HG03103 (cell line): ENCODE data around the gene PDE1C.
"Not testable (repeated sequence)": the region's sequence is repeated elsewhere in the genome, so short reads cannot be mapped to it uniquely, and the experiment has no call there.

ENCODE experiments used
- ATAC-seq: cut with Tn5 transposase; IDR thresholded peaks from one replicate; pipeline ENCODE4 v1.9.1; 2021; ENCODE audit warnings: low read depth; ENCODE audit not compliant: unreplicated experiment

The PDE1C gene

GRCh38 chr7:32070406-32071360, at the start of gene PDE1C:
Gene PDE1C, minus strand, starts transcription at chr7:32070407.
- no peak for ATAC-seq

DNA sequence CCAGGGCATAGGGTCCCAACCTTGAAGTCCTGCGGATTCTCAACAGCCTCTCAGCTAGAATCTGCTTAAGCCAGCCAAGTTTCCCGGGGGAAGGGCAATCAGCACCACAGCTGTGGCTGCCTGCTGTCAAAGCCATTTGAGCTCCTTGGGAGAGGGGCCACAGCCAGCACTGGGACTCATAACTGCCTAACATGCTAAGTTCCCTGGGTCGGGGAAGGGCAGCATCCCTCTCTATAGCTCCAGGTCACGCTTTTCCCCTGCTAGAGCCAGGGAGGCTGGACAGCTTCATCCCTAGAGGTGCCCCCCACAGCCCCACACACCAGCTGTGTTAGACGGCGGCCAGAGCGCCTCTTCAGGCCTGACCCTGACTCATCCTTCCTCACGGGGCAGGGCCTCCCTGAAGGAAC, 49.6 kb upstream of the PDE1C start:
- ATAC-seq, result no peak

GRCh38 chr7:32117837-32118236, 47.6 kb upstream of the PDE1C start:
- ATAC-seq, result no peak

DNA sequence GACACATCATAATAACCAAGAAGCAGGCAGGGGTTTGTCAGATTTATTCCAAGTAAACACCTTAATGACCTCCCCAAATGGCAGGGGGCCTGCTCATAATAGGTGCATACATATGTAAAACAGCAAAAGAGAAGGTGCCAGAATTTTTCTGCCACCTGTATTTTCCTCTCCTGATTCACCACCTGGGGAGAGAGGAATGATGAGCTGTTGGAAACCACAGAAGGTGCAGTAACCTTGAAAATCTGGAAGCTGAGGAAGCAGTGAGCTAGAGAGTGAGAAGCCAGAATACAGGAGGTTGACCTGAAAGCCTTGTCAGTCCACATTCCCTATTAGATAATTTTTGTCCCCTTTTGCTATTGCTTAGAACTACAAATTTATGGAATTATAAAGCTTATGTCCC, 46.2 kb upstream of the PDE1C start:
- no peak for ATAC-seq

- ATAC-seq, result no peak
Observed at GRCh38 chr7:32115831-32116230, 45.6 kb upstream of the PDE1C start.

DNA sequence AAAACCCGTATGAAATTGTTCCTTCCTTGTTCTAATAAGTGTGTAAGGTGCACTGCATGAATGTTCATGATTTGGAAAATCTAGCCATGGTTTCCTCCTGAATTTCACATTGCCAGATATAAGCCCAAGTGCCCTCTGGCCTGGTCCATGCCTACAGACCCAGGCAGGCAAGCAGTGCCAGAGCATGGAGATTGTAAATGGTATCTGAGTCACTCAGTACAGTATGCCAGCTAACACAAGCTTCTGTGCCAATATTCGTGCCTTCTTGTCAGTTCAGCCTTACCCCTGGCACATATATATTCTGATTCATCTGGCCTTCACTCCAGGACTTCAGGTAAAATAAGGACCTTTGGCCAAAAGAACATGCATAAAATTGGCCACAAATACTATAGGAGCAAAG, 38.4 kb upstream of the PDE1C start:
- ATAC-seq, result no peak

GRCh38 chr7:32104766-32105165, 34.6 kb upstream of the PDE1C start:
- no peak for ATAC-seq

DNA sequence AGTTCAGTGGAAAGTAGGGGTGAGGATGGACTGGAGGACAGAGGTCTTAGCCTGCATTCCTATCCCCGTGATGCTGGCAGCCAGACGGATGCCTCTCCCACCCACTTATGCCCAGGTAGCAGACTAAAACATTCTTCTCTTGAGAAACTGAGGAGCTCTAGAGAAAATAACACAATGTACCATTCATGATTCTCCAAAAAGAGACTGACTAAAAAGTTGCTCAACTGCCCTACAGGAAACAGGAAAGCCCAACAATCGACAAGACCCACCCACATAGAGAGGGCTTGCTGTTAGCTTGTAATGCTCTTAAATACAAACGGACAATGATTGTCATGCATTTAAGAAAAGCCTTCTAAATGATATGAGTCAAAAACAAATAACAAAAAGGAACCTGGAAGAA, 33.2 kb upstream of the PDE1C start:
- ATAC-seq, result no peak

DNA sequence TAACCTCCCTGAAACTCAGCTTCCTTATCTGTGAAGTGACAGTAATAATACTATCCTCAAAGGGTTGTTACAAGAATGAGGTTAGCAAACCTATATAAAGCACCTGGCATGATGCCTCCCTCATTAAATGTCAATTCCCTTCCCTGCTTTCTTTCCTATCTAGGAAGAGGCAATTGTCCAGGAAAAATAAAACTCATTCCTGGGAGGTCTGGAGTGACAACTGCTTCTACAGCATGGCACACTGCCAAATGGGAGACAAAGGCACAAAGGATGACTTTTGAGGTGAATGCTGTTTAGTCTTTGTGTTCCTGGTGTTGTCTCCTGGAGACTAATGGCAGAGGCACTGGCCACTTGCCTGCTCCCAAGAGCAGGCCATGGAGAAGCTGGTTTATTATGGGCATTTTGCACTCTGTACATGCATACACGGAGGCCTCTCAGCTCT, 32.2 kb upstream of the PDE1C start:
- no peak for ATAC-seq

- no peak for ATAC-seq
Observed at GRCh38 chr7:32100407-32100907, 30.2 kb upstream of the PDE1C start.

- no peak for ATAC-seq
Observed at GRCh38 chr7:32094516-32094915, 24.3 kb upstream of the PDE1C start.

DNA sequence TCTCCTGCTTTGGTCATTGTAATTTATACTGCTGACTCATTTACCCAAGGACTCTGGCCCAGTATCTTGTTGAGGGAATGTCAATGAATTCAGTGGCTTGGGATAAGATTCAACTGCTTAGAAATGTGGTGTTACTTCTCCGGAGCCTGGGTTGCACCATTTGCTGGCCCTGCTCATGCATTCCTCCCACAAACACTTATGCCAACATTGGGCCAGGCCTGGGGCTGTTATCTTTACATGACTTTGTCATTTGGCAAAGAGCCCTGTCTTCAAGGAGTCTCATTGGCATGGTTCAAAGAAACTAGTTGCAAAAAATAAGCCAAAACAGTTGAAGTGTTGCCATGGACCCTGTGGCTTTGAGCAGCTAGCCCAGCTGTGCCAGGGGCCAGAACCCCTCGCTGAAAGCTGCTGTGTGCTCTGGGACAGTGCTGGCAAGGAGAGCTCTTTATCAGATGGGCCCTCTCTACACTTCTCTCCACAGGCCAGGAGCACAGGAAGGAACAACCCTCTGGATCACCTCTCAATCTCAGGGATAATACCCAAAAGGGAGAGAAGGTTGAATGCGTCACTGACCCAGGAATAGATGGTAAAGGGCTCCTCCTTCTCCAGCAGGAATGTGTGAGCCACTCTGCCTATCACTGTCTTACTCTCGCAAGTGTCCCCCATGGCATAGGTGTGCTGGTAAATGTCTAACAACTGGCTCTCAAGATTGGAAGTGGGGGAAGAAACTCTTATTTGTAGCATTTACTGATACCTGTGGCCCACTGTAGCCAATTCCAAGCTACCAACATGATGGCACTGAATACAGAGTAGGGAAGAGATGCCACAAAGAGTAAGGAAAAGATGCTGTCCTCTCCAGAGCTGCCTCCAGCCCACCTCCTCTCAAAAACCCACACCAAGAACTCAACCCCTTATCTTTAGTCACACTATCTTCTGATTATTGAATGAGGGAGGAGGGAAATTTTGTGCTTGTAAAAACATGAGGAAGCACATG, 23.5 kb upstream of the PDE1C start:
- ATAC-seq, result no peak

DNA sequence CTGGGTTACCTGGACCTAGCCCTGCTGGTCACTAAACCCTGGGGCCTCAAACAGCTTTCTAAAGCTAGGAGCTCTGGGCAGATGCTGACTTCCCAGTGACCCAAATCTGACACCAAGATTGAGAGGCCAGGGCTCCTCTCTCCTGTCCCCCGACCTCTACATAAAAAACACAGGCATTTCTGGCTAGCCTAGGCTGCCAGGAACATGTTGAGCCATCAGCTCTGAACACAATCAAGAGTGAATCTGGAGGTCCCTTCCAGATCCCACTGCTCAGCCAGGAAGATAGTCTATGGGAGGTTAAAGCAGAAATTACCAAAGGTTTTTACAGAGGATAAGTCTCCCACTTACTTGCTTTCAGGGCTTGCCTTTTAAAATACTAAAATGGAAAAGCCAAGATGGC, 22.1 kb upstream of the PDE1C start:
- ATAC-seq, result no peak

DNA sequence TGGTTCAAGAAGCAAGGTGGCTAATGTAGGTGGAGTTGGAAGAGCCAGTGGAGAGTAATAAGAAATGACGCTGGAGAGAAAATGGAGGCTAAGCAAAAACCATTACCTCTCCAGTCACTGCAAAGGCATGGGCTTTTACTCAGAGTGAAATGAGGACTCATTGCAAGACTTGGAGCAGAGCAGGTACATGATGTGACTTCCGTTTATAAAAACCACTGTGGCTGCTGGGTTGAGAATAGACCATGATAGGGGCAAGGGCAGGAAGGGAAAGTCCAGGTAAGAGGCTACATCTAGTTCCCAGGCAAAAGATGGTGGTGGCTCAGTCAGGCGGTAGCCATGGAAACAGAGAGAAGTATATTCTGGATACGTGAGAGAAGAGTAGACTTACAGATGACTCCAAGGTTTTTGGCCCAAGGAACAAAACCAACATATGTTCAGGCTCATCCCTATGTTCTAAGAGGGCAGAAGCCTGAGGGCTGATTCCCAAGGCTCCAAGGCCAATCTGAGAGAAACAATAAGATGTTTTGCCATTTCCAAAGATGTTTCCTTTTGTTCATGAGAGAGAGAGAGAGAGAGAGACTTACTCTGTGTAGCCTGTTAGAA, 21.5 kb upstream of the PDE1C start:
- ATAC-seq, result no peak

DNA sequence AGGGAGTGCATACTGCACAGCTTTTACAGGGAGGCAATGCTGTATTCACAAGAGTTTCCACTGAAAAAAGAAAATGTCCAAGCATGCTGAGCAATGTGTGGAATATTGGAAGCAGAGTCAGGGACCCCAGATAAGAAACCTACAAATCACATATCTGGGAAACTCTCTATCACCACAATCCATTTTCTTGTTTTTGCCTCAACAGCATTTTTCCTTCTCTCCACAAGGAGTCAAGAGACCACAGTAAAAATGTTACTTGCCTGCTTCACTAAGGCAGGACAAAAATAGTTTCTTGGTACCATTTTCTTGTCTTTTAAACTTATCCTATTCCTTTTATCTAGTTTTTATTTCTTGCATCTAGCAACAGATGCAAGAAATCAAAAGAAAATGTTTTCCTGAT, 19.5 kb upstream of the PDE1C start:
- ATAC-seq, result no peak

GRCh38 chr7:32089256-32089655, 19.0 kb upstream of the PDE1C start:
- no peak for ATAC-seq

DNA sequence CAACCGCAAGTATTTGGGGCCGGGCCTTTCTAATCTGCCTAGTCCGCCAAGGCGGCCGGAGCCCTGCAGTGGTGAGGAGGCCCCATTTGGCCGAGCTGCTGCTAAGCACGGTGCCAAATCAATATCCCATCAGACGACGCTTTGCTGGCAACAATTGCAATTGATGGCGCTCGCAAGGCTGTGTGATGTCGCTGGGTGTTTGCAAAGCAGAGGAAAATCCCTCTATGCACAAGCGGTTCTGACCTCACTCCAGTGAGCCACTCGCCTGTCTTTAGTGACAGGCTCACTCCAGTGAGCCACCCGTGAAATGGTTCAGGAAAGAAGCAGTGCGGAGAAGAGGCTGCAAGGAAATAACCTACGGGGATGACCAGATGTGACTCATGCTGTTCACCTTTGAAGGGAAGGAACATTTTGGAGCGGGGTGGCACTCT, 18.3 kb upstream of the PDE1C start:
- no peak for ATAC-seq

DNA sequence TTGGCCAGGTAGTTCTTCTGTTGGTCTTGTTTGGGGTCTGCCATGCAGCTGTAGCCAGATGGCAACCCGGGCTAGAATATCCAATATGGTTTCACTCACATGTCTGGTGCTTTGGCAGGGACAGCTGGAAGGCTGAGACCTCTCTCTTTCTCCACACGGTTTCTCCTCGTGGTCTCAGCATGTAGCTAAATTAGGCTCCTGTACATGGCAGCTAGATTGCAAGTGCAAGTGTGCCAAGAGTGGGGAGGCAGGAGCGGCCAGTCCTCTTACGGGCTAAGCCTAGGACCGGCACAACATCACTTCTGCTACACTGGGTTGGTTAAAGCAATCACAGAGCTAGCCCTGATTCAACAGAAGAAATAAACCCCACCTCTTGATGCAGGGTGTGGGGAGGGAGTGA, 9.3 kb upstream of the PDE1C start:
- no peak for ATAC-seq

GRCh38 chr7:32078824-32079223, 8.6 kb upstream of the PDE1C start:
- ATAC-seq, result no peak

- ATAC-seq, result no peak
Observed at GRCh38 chr7:32077806-32078205, 7.6 kb upstream of the PDE1C start.

DNA sequence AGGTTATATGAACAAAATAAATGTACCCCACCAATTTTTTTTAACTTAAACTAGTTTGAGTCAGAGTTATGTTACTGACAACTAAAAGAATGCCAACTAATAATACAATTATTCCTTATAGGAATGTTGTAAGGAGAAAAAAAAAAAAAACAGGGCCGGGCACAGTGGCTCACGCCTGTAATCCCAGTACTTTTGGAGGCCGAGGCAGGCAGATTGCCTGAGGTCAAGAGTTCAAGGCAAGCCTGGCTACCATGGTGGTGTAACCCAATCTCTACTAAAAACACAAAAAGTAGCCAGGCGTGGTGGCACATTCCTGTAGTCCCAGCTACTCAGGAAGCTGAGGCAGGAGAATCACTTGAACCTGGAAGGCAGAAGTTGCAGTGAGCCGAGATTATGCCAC, 6.6 kb upstream of the PDE1C start:
- ATAC-seq, result not testable (repeated sequence)
